Measurements from ENCODE around the gene ARAP3.
"Not testable (repeated sequence)": the region's sequence is repeated elsewhere in the genome, so short reads cannot be mapped to it uniquely, and the experiment has no call there.

The ARAP3 gene, protein sequence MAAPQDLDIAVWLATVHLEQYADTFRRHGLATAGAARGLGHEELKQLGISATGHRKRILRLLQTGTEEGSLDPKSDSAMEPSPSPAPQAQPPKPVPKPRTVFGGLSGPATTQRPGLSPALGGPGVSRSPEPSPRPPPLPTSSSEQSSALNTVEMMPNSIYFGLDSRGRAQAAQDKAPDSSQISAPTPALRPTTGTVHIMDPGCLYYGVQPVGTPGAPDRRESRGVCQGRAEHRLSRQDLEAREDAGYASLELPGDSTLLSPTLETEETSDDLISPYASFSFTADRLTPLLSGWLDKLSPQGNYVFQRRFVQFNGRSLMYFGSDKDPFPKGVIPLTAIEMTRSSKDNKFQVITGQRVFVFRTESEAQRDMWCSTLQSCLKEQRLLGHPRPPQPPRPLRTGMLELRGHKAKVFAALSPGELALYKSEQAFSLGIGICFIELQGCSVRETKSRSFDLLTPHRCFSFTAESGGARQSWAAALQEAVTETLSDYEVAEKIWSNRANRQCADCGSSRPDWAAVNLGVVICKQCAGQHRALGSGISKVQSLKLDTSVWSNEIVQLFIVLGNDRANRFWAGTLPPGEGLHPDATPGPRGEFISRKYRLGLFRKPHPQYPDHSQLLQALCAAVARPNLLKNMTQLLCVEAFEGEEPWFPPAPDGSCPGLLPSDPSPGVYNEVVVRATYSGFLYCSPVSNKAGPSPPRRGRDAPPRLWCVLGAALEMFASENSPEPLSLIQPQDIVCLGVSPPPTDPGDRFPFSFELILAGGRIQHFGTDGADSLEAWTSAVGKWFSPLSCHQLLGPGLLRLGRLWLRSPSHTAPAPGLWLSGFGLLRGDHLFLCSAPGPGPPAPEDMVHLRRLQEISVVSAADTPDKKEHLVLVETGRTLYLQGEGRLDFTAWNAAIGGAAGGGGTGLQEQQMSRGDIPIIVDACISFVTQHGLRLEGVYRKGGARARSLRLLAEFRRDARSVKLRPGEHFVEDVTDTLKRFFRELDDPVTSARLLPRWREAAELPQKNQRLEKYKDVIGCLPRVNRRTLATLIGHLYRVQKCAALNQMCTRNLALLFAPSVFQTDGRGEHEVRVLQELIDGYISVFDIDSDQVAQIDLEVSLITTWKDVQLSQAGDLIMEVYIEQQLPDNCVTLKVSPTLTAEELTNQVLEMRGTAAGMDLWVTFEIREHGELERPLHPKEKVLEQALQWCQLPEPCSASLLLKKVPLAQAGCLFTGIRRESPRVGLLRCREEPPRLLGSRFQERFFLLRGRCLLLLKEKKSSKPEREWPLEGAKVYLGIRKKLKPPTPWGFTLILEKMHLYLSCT (N-terminal part only)

DNA sequence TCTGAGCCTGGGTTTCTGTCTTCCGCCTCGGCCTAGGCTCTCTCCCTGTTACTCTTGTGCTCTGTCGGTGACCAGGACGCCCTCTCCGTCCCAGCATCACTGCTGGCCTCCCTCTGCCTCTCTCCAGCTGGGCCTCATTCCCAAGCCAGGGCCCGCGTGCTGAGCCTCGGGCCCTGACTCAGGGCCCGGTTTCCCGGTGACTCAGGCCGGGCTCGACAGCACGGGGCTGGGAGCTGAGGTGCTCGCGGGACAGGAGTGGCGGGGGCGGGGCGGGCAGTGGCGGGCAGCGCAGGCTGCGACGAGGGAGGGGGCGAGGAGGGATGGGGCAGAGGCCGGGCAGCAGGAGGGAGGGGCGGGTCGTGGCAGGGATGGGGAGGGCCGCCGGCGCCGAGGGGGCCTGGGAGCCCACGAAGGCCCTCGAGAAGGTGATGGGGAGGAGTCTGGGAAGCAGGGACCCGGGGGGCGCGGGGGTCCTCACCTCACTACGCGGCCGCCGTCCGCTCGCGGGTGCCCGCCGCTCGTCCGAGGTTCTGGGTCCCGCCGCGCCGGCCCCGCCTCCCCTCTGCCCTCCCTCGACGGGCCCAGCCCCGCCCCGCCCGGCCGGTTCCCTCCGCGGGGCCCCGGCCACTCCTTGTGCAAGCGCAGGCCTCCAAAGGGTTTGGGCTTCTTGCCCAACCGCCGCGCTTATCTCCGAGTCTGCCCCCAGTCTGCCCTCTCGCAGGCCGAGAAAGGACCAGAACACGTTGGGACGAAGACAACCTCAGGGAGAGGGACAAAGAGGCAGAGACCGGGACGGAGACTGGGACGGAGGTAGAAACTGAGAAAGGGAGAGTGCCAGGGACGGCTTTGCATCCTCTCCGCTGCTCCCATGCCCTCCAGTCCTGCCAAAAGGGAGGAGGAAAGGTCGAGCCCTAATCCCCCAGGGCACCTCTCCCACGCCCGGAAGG, at the start of gene ARAP3:
TSS of gene ARAP3 (minus strand) at position 536 of the 947 bp plus-strand sequence. CDS start 1,744 bp downstream, outside the sequence.
- no peak for DNase-seq (ENCODE audit: low read depth, low spot score)

GRCh38 chr5:141729387-141730006, 47.5 kb upstream of the ARAP3 start:
- no peak for DNase-seq (ENCODE audit: low read depth, low spot score)

- DNase-seq (ENCODE audit: low read depth, low spot score) = no peak
Measured at GRCh38 chr5:141725891-141726290, 43.9 kb upstream of the ARAP3 start.

GRCh38 chr5:141725174-141725573, 43.1 kb upstream of the ARAP3 start:
- DNase-seq (ENCODE audit: low read depth, low spot score) = not testable (repeated sequence)

GRCh38 chr5:141722266-141722665, 40.2 kb upstream of the ARAP3 start:
- no peak for DNase-seq (ENCODE audit: low read depth, low spot score)

DNA sequence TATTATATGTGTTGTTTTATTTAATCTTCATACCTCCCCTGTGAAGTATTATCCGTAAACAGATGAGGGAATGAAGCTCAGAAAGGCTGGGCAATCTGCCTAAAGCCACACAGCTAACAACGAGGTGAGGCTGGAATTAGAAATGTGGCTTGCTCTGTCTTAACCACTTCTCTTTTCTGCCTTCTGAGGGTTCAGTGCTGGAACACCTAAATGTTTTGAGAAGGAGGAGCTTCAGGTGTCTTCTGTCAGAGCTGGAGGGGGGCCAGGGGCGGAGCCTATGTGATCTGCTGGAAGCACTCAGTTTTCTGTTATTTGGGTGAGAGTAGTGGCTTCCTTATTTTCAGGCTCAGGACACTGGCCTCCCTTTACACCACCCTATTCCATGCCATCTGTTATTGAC, 35.0 kb upstream of the ARAP3 start:
- no peak for DNase-seq (ENCODE audit: low read depth, low spot score)

GRCh38 chr5:141716468-141716867, 34.4 kb upstream of the ARAP3 start:
- DNase-seq (ENCODE audit: low read depth, low spot score) = no peak

- no peak for DNase-seq (ENCODE audit: low read depth, low spot score)
Measured at GRCh38 chr5:141716009-141716408, 34.0 kb upstream of the ARAP3 start.

- no peak for DNase-seq (ENCODE audit: low read depth, low spot score)
Measured at GRCh38 chr5:141715346-141715905, 33.4 kb upstream of the ARAP3 start.

GRCh38 chr5:141714542-141715310, 32.7 kb upstream of the ARAP3 start:
- no peak for DNase-seq (ENCODE audit: low read depth, low spot score)

GRCh38 chr5:141713616-141714309, 31.7 kb upstream of the ARAP3 start:
- no peak for DNase-seq (ENCODE audit: low read depth, low spot score)

GRCh38 chr5:141711687-141712086, 29.7 kb upstream of the ARAP3 start:
- DNase-seq (ENCODE audit: low read depth, low spot score) = no peak

DNA sequence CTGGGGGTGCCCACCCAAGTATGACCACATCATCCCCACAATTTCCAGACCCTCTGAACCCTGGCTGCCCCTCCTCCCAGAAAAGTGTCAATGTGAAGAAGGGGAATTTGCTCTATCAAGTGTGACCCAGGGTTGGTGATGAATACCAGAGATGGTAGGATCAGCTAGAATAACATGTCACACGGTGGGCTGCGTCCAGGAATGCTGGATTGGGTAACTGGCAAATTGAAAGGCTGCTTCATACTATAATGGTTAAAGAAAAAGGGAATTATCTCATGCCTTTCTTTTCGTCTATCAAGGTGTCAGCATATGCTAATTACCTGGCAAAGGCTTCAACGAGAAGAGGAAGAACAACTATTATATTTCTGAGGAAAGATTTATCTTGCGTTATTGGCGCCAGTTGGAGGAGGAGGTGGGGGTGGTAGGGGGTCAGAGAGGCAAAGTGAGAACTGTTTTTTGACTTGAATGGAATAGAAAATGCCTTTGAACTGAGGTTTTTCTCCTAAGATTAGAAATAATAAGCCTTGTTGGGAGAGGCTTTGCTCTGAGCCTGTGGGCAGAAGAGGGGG, 27.8 kb upstream of the ARAP3 start:
- no peak for DNase-seq (ENCODE audit: low read depth, low spot score)

GRCh38 chr5:141708016-141708415, 26.0 kb upstream of the ARAP3 start:
- no peak for DNase-seq (ENCODE audit: low read depth, low spot score)

DNA sequence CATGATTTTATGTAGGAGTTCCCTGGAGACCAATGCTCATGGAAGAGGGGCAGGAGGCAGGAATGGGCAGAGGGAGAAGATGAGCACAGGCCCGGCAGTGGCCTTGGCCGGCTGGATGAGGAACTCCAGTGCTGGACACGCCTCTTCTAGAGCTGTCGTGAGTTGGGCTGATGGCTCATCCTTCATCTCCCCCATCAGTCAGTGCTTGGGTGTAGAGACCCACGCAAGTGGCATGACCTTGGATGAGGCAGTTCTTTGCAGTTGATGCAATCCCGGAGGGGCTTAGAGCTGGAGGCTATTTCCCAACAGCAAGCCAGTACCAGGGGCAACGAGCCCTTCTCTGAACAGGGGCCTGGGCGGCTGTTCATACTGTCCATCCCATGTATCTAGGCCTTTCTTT, 25.5 kb upstream of the ARAP3 start:
- no peak for DNase-seq (ENCODE audit: low read depth, low spot score)

DNA sequence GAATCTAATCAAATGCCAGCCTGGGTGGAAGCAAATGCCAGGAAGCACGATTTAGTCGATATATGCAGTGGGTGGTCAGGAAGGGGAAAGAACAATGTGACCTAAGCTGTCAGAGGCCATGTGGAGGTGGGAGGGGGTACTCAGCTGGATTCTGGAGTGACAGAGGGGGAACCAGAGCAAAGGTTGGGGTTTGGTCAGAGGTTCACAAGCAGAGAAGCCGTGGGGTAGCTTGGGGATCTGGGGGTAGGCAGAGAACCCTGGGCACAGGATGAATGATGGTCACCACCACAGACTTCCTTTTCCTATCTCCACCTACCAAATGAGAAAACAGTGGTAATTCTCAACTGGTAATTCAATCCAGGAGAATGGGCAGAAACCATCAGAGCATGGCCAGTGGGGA, 24.1 kb upstream of the ARAP3 start:
- DNase-seq (ENCODE audit: low read depth, low spot score) = no peak

DNA sequence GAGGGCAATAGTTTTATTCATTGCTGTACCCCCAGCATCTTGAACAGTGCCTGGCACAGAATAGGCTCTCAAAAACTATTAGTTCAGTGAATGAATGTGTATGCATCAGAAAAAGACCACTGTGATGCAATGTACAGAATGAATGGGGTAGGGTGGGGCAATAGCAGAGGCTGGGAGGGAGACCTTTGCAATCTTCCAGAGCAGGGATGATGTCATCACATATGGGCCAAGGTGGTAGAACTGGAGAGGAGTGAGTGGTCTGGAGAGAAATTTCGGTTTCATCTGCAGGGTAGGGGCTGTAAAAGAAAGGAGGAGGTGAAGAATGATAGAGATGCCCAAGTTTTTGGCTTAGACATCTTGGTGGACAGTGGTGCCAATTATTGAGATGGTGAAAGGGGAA, 23.4 kb upstream of the ARAP3 start:
- DNase-seq (ENCODE audit: low read depth, low spot score) = no peak

- DNase-seq (ENCODE audit: low read depth, low spot score) = no peak
Measured at GRCh38 chr5:141704782-141705297, 22.8 kb upstream of the ARAP3 start.

All from smooth muscle cell of the brain vasculature (primary cell).